Glutamatergic neuron (in vitro differentiated cells): ENCODE results near the gene MARCOL. TPM values are rescaled to one million over a fixed set of nuclear protein-coding genes. Genes with fewer than 3 reads are reported as not detected.

Source experiments
- DNase-seq: peaks from one replicate; pipeline ENCODE4 v3.0.0; 2022
- H3K27ac Mint-ChIP-seq: one replicate; pipeline ENCODE4 v1.8.0; 2020; ENCODE audit warnings: mild to moderate bottlenecking, mixed read lengths, inconsistent platforms; ENCODE audit not compliant: unreplicated experiment
- H3K27me3 Mint-ChIP-seq: one replicate; pipeline ENCODE4 v1.8.0; 2020; ENCODE audit warnings: mild to moderate bottlenecking, moderate library complexity, mixed read lengths, inconsistent platforms; ENCODE audit not compliant: unreplicated experiment
- H3K36me3 Mint-ChIP-seq: one replicate; pipeline ENCODE4 v1.8.0; 2020; ENCODE audit warnings: mild to moderate bottlenecking, mixed read lengths, inconsistent platforms; ENCODE audit not compliant: unreplicated experiment
- H3K4me1 Mint-ChIP-seq: one replicate; pipeline ENCODE4 v1.8.0; 2020; ENCODE audit warnings: mild to moderate bottlenecking, low read depth, mixed read lengths, inconsistent platforms; ENCODE audit not compliant: unreplicated experiment
- H3K4me3 Mint-ChIP-seq: one replicate; pipeline ENCODE4 v1.8.0; 2020; ENCODE audit warnings: mild to moderate bottlenecking, mixed read lengths, inconsistent platforms; ENCODE audit not compliant: unreplicated experiment
- H3K9me3 Mint-ChIP-seq: one replicate; pipeline ENCODE4 v1.8.0; 2020; ENCODE audit warnings: mild to moderate bottlenecking, moderate library complexity, mixed read lengths, inconsistent platforms; ENCODE audit not compliant: unreplicated experiment
- total RNA-seq: library from RNA; stranded (reverse); fragmentation: NEBNext Ultra II Directional; extraction: Animal tissue kit (Norgen Biotek cat#: 25700); gene quantifications from one replicate; pipeline ENCODE4 v1.2.1, GENCODE V29; 2021; ENCODE audit not compliant: unreplicated experiment
- TF ChIP-seq, protein P1 (sequence below): fragments of 200-600 bp; sonication (generic); IDR thresholded peaks from one replicate; pipeline ENCODE4 v1.5.0; 2021; ENCODE audit not compliant: partially characterized antibody, unreplicated experiment

Gene MARCOL
- total RNA-seq, 1 donor from 2014 or later = not detected

GRCh38 chr5:148230240-148230639 lies 8.1 kb upstream of the MARCOL start:
- Mint-ChIP-seq H3K4me3 (no peak overlapping the region), H3K27me3 (no peaks in the 10 kb centered on the region), H3K9me3 (no peaks in the 10 kb centered on the region), H3K36me3 (no peaks in the 10 kb centered on the region), H3K27ac (peak overlapping the region; percentile 69), H3K4me1 (no peaks in the 10 kb centered on the region)
- DNase-seq = no peak
- TF ChIP-seq, protein P1, sequence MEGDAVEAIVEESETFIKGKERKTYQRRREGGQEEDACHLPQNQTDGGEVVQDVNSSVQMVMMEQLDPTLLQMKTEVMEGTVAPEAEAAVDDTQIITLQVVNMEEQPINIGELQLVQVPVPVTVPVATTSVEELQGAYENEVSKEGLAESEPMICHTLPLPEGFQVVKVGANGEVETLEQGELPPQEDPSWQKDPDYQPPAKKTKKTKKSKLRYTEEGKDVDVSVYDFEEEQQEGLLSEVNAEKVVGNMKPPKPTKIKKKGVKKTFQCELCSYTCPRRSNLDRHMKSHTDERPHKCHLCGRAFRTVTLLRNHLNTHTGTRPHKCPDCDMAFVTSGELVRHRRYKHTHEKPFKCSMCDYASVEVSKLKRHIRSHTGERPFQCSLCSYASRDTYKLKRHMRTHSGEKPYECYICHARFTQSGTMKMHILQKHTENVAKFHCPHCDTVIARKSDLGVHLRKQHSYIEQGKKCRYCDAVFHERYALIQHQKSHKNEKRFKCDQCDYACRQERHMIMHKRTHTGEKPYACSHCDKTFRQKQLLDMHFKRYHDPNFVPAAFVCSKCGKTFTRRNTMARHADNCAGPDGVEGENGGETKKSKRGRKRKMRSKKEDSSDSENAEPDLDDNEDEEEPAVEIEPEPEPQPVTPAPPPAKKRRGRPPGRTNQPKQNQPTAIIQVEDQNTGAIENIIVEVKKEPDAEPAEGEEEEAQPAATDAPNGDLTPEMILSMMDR = no peak

DNA sequence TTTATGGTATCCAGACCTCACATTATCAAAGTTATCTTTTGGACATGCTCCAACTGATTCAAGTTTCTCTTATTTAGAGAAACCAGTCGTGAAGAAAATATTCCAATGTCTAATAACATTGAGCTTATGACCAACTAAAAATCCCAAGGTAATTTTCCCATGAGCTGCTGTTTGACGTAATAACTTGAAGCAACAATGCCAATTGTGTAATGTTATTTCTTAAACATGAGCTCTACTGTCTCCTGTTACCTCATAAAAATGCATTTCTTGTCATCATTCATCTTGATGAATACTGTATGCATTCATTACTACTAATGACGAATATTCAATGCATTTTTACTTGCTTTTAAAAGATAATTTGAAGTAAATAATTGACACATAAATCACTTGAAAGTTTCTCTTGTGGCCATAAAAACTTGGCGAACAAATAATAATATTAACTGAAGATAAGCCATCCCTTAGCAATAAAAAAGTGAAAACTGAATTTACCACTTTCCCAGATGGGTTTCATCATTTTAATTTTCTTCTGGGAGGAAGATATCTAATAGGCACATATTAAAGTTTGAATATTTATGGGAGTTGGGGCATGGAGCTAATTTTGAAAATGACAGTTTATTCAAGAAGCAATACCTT lies 424 bp upstream of the MARCOL start:
- Mint-ChIP-seq H3K4me1 (no peaks in the 10 kb centered on the region), H3K36me3 (no peaks in the 10 kb centered on the region), H3K27me3 (peaks cover 3% of the 10 kb centered on the region), H3K4me3 (no peak overlapping the region), H3K27ac (no peak overlapping the region), H3K9me3 (no peaks in the 10 kb centered on the region)
- DNase-seq = no peak
- TF ChIP-seq, protein P1 = no peak

GRCh38 chr5:148248894-148249293 lies 10.6 kb downstream of the MARCOL start:
- no peak overlapping the region for H3K4me3 Mint-ChIP-seq
- no peak overlapping the region for H3K27ac Mint-ChIP-seq
- TF ChIP-seq, protein P1 = no peak
- H3K4me1 Mint-ChIP-seq = no peaks in the 10 kb centered on the region
- DNase-seq = no peak
- no peaks in the 10 kb centered on the region for H3K36me3 Mint-ChIP-seq
- H3K9me3 Mint-ChIP-seq = no peaks in the 10 kb centered on the region
- H3K27me3 Mint-ChIP-seq = no peaks in the 10 kb centered on the region

- Mint-ChIP-seq H3K36me3 (peaks cover 12% of the 10 kb centered on the region), H3K27me3 (no peaks in the 10 kb centered on the region), H3K4me3 (no peak overlapping the region), H3K27ac (no peak overlapping the region), H3K9me3 (no peaks in the 10 kb centered on the region), H3K4me1 (no peaks in the 10 kb centered on the region)
- DNase-seq = no peak
- TF ChIP-seq, protein P1 = no peak
These were observed 17.1 kb downstream of the MARCOL start for GRCh38 chr5:148255456-148255855.

GRCh38 chr5:148259288-148259687 lies 21.0 kb downstream of the MARCOL start:
- DNase-seq = no peak
- no peaks in the 10 kb centered on the region for H3K4me1 Mint-ChIP-seq
- peaks cover 12% of the 10 kb centered on the region for H3K36me3 Mint-ChIP-seq
- no peak overlapping the region for H3K4me3 Mint-ChIP-seq
- no peak overlapping the region for H3K27ac Mint-ChIP-seq
- H3K27me3 Mint-ChIP-seq = no peaks in the 10 kb centered on the region
- H3K9me3 Mint-ChIP-seq = peaks cover 2% of the 10 kb centered on the region
- TF ChIP-seq, protein P1 = no peak
